NCI-H2081 treated with DMSO at 0.1 percent for 48 hours (cell line): ENCODE results near the gene SYT1.

Experiments
- DNase-seq: peaks from one replicate; lab custom pipeline; 2025; lab: John Stamatoyannopoulos, UW

Gene SYT1

DNA sequence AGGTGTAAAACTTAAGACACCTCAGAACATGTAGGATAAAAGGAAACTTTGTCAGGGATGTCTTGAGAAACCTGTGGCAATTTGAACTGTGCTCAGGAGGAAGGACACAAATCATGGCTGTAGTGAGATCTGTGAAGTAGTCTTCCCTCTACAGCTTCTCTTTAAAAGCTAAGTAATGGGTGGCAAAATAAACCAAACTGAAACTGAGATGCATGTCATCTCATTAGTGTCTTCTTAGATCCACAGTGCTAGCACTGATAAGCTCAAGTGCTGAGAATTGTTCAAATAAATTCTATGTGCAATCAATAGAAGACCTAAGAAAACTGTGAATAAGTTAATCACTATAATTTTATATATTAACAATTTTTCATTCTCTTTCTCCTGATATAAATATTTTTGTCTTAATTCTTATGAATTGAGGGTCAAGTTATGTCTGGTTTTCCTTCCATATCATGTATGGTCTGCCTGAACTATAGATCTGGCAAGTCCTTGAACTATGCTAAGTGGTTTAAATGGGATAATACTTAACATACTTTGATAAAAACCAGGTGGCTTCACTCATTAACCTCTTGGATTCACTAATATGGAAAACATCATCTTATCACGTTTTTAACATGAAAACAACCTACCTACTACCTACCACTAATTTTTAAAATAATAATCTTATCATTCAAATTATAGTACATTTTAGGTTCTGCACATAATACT, 27.2 kb downstream of the SYT1 start:
- no peak for DNase-seq

DNA sequence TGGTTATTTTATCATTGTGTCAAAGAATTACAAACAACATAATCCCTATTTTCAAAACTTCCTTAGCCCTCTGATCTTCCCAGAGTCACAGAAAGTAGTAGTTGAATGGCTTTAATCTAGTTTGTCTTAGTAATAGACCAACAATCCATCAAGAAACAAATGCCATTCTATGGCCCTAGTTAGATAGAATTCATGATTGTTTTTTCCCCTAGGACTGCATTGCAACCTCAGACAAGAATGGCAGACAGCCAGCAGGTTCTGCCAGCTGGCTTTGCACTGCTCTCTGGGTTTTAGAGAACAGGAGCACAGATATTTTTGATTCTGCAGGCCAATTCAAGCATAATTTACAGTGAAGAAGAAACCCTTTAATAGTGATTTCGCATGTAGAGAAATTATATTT, 33.8 kb downstream of the SYT1 start:
- DNase-seq: peak; percentile 66

DNA sequence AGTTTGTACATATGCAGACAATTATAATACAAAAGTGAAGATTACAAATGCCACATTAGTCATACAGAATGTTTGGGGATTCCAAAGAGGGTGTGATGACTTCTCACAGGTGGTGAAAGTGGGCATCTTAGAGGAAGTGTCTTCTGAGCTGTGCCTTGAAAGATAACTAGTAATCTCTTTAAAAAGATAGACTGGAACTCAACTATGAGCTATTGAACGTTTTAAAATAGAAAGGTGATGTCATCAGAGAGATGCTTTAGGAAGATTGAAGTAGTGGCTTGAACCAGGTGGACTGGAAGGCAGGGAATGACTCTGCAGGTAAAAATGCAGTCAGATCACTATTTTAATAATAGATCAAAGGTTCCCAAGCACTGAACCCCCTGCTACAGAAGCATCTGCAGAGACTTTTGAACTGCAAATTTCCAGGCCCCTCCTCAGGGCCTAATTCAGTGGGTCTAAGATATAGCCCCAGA, 50.3 kb downstream of the SYT1 start:
- DNase-seq: no peak

DNA sequence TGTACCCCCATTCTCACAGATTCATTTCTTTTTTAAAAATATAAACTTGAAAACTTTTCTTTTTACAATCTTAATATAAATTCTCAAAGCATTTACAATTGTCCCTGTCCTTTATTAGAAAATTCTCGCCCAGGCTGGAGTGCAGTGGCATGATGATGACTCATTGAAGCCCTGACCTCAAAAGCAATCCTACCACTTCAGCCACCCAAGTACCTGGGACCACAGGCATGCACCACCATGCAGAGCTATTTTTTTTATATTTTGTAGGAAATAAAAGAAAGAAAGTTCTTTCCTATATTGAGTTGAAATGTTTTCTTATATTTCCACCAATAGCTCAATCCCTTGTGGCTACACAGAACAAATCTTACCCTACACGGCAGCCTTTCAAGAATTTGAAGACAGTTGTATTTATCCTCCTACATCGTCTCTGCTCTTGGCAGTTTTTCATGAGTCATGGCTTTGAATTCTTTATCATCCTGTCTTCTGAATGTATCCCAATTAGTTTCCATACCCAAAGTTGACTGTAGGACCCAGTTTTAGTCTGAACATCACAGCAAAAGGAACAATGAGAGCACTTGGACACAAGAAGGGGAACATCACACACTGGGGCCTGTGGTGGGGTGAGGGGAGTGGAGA, 52.4 kb downstream of the SYT1 start:
- DNase-seq: no peak

DNA sequence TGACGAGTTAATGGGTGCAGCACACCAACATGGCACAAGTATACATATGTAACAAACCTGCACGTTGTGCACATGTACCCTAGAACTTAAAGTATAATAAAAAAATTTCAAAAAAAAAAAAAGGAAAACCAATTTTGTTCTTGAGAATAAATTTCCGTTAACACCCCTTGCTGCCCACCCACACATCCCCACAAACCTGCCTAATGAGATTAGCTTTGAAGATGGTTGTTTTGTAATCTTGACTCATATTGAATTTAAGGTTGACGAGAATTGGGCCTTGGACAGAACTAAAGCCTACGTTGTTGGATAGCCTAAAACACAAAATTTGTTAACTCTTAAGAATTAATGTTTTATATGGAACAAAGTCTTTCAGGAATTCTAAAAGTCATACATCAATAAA, 52.9 kb downstream of the SYT1 start:
- DNase-seq: no peak

DNA sequence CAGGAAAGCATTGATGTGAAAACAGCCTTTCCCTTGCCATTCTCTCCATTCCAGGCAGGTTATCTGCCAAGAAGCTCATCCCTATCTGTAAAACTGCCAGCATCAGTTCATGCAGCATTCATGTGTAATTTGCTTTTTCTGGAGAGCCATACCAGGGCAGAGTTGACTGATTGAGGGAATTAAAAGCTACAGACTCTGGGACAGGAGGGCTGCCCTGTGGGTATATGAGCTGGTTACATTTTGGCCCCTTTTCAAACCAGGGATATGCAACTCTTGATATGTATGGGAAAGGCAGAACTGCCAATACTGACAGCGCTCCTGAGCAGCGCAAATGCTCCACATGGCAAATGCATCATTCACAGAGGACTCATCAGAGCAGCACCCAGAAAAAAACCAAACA, 53.7 kb downstream of the SYT1 start:
- no peak for DNase-seq

DNA sequence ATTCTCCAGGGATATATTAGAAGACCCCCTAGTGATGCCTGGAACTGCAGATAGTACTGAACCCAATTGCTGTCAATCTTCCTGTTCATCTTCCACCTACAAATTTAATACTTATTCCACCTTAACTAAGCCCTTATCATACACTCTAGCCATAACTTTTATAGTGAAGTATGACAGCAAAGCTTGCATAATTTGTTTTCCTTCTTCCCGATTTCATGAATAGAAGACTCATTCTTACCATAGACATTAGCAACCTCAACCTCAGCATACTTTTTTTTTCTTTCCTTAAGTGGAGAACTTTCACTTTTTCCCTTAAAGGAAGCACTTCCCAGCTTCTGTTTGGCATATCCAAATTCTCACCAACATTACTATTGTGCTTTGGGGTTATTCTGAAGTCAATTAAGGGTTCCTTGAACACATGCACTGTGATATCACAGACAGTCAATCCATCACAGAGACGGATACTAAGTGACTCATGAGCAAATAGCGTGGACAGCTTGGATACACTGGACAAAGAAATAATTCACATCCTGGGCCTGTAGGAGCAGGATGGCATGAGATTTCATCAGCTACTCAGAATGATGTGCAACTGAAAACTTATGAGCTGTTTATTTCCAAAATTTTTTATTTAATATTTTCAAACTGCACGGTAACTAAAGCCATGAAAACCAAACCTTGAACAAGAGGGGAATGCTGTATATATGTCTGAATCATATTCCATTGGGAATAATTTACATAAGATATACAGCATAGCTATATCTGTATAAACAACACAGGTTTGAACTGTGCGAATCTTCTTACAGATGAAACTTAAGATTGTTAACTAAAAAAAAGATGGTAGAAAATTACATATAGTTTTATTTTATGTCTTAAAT, 63.9 kb downstream of the SYT1 start:
- no peak for DNase-seq

DNA sequence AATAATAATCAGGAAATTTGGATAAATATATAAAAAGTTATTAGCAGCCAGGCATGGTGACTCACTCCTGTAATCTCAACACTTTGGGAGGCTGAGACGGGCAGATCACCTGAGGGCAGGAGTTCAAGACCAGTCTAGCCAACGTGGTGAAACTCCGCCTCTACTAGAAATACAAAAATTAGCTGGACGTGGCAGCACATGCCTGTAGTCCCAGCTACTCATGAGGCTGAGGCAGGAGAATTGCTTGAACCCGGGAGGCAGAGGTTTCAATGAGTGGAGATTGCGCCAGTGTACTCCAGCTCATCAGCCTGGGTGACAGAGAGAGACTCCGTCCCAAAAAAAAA, 64.5 kb downstream of the SYT1 start:
- DNase-seq: no peak

DNA sequence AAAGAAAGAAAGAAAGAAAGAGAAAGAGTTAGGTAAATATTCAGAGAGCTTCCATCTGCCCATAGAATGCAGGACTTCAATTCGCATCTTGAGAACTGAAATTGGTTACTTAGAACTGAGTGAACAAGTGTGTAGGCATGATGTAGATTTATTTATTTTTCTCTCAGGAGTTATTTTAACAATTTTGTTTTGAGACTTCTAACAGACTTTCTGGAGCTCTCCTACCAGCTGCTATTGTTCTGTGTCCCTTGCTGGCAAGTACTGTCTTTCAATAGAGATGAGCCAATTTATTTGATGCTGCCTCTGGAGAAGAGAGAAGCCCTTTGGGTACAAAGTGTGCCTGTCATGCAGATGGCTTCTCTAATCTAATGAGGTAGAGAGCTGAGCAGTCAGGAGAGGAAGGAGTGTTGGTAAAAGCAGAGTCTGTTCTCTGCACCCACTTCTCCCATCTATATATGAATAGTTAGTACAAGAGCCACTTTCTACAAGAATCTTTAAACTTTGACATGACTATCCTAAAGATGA, 67.0 kb downstream of the SYT1 start:
- no peak for DNase-seq

DNA sequence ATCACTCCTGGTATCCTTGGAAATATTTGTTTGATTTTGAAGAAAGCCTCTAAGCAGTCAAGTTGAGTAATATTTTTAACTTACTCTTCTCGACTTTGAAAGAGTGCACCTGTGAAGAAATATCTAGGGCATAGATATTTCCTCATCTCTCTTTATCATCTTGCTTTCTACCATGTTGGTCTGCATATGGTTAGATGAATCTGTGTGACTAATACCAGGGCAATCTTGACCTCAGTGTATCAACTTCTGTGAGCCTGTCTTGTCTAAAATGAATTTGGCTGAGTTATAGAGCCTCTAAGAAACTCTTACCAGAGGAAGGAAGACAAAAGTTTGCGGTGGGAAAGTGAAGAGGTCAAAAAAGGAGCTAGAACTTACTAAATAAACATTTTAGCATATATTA, 68.4 kb downstream of the SYT1 start:
- DNase-seq: no peak

DNA sequence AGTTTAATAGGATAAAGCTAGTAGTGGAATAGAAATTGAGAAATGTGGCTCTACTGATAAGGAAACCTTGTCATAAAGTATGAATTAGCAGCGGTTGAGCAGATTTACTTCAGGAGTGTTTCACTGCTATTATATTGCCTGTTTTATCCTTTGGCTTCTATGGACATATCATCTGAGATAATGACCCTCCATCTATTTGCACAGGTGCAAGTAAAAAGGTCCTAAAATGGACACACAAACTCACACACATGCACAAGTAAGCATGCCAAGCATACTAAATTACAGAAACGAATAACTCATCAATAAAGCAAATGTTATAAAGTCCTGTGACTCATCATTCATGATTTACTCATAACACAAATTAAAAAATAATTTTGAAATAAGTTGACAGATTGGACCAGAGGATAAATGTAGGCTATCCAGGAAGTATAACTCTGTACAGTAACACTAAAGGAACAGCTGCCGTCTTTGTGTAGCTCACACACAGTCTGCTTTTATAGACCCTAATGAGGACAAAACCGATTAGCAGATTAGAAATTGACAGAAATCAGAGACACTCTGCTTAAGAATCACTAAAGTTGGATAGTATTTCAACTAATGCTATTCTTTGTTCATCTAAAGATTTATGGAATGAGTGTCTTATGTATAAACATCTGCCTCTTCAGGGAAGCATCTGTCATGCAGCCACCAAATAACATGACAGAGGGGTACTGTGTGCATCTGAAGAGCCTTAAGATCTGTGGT, 73.9 kb downstream of the SYT1 start:
- DNase-seq: peak; percentile 99

DNA sequence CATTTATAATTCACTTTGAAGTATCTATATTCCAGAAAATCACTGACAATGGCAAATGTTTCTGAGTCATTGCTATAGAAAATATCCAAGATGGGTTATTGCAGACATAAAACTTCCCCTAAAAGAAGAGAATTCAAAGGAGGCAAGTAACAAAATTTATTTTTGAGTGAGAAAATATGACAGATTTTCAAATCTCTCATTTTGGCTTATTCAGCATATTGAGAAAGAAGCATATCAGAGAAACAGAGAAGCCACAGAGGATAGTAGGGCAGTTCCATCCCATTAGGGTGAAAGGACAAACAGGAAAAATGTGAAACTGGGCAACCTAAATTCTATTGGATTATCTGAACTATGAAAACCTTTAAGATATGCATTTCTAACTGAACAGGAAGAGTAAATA, 85.0 kb downstream of the SYT1 start:
- DNase-seq: no peak

DNA sequence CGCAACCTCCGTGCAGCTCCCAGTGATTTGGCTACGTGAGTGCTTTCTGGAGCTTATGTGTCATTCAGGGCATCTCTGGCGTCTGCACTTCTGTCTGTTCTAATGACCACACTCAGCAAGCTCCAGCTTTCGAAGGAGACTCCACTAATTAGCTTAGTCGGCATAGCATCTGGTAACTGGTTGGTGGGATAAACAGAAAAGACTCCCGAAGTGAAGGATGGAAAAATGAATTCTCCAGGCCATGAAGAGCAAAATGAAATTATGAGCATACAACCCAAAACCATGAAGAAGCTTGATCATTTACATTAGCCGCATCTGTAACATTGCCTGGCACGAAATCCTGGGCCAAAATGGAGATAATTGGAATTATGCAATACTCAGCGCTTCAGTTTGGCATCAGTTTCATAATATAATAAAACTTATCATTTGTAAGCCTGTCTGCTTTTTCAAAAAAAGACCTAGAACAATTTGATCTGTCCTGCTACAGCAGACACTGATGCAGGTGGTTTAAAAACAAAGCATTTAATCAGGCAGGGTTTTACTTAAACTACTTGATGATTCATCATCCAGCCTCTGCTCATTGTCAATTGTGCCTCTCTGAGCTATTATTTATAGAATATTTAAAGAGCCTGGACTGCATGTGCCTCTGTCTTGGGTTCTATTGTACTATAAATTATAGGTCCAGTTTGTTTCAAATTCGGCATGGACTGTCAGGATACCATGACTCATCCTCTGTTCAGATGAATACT, 87.4 kb downstream of the SYT1 start:
- no peak for DNase-seq

DNA sequence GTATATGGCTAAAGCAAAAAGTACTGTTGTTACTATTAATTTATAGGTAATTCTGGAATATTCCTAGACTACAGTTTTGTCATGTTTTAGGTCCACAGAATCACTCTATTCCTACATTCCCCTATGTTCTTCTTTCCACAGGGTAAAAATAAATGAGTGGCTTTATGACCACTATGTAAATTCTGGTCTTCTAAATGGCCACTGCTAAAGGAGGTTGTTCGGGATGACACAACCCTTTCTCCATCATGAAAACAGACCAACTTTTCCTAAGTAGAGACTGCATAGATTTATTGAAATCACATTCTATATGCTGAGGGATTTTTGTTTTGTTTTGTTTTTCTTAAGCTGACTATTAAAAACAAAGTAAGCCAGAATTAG, 88.0 kb downstream of the SYT1 start:
- no peak for DNase-seq

DNA sequence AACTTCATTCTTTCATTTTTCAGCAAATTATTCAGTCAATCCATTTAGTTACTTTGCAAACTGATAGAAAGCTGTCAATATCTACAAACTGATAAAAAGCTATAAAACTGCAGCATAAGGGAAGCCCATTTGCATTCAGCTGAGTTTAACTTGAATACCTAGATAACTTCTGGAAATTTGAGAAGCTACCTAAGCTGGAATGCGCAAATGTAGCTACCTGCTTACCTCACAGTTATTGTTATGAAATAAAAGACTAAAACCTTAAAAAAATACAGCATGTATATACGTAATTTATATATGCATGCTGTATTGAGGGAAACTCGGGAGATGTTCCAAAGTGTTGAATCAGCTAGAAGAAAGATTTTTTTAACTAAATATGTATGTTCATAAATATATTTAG, 94.4 kb downstream of the SYT1 start:
- no peak for DNase-seq

DNA sequence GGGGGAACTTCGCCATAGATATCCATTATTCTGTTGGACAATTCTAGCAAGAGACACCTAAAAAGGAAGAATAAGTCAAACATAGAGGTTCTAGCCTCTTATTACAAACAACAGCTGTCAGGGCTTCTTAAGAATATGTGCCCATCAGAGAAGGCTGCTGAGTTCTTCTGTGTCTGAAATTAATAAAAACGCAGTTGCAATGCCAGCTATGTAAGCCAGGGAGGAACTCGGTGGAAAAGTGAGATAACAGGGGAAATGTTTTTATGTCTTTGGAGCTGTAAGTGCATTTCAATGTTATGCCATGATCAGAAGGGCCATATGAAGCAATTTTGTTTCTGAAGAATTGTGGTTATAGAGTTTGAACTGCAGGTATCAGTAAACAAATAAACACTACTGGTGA, 95.0 kb downstream of the SYT1 start:
- DNase-seq: no peak

DNA sequence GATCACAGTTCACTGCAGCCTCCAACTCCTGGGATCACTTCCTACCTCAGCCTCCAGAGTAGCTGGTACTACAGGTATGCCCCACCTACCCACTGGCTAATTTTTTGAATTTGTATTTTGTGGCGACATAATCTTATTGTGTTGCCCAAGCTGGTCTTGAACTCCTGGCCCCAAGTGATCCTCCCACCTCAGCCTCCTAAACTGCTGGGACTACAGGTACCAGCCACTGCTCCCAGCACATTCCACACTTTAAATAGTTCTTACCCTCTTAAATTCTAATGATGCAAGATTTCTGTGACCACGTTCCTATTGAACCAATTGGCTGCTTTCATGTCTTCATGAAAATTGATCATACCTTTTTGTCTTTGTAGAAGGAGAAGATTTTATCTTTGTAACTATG, 96.6 kb downstream of the SYT1 start:
- no peak for DNase-seq

DNA sequence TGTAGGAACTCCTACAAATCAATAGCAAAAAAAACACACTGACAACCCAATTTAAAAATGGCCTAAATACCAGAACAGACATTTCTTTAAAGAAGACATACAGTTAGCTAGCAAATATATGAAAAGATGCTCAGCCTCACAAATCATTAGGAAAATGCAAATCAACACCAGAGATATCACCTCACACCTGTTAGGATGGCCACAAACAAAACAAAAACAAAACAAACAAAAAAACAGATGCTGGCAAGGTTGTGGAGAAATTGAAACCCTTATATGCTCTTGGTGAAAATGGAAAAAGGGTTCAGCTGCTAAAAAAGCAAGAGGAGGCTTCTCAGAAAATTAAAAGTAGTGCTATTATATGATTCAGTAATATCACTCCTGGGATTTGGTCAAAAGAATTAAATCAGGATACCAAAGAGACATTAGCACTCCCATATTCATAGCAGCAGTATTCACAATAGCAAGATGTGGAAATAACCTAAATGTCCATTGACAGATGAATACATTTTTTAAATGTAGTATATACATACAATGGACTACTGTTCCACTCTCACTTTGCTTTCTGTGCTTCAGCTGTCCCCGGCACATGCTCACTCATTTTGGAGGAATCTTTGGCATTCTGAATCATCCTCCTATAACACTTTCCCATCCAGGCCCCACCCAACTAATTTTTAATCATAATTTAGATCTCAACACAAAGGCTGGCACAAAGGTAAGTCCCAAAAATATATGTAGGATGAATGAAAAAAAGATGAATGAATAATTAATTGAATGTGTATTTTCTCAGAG, 99.1 kb downstream of the SYT1 start:
- no peak for DNase-seq

DNA sequence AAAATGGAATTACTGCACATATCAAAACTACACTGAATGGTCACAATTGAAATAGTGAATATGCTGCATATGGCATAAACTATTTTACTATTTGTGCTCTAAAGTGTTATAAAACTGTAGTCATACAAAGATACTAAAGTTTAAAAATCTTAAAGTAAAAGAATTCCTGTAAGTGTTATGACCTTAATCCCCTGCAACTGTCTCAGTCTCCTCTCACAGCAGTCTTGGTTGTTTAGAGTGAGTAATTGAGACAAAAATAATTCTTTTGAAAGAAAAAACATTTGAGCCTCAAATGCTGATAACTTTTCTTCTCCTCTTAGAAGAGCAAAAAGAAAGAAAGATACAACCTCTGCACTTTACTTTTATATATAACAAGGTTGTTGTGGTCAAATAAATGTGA, 99.9 kb downstream of the SYT1 start:
- DNase-seq: no peak

DNA sequence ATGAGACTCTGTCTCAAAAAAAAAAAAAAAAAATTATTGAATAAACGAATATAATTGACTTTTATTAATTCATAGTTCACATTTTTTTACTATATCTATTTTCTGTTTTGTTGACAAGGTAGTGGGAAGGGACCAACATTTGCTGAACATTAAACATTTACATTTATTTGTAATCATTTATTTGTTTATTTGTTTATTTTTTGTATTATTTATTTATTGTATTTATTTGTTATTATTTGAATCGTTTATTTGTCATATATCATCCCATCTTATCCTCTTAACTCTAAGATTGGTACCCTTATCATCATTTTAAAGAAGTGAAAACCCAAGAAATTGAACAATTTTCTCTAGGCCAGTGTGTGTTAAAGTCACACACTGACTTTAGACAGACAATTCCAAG, 101.5 kb downstream of the SYT1 start:
- no peak for DNase-seq

DNA sequence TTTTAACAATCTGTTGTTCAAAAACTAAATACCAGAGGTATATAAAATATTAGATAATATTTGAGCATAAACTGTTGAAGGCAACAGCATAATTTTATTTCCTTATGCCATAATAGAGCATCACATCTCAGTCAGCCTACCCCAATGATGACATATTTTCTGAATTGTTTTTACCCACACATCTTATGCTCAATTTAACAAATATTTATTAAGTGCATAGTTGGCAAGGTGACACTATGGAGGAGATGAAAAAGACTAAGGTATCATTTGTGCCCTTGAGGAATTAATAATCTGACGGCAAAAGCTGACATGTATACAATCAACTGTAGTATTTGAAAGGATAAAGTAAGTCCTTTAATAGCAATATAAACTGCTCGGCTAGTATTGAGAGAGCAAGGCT, 102.4 kb downstream of the SYT1 start:
- DNase-seq: no peak
